Breast epithelium (tissue), 4 donors: ENCODE measurements around the gene ERCC5. TPM values are rescaled to one million over a fixed set of nuclear protein-coding genes. Genes with fewer than 3 reads are reported as not detected.

Source experiments
- DNase-seq, 2 donors: peaks; one replicate each; pipeline ENCODE4 v3.0.0-alpha.2; 2019; ENCODE audit warnings: low spot score in 2 of 2
- H3K27ac ChIP-seq, 2 donors: fragments of 200-600 bp; sonication (generic) in 1 of 2; one replicate each; pipeline ENCODE4 v1.5.1; 2016 to 2019; ENCODE audit warnings: mild to moderate bottlenecking in 1 of 2
- H3K27me3 ChIP-seq, 2 donors: fragments of 200-600 bp; sonication (generic) in 1 of 2; one replicate each; pipeline versions ENCODE4 v1.5.1 to v1.6.0; 2017 to 2019; ENCODE audit warnings: control low read depth in 1 of 2, mild to moderate bottlenecking in 1 of 2
- H3K36me3 ChIP-seq: fragments of 200-600 bp; one replicate; pipeline ENCODE4 v1.5.1; 2019
- H3K4me1 ChIP-seq, 2 donors: fragments of 200-600 bp; sonication (generic); one replicate each; pipeline ENCODE4 v1.5.1; 2016 to 2019; ENCODE audit warnings: control low read depth in 1 of 2
- H3K4me3 ChIP-seq, 3 donors: fragments of 200-600 bp; sonication (generic); 1 replicate in 2 of 3; 2 replicates in 1 of 3; pipeline ENCODE4 v1.5.1; 2016 to 2019; ENCODE audit warnings: mild to moderate bottlenecking in 3 of 3, moderate library complexity in 2 of 3
- H3K9me3 ChIP-seq, 2 donors: fragments of 200-600 bp; sonication (generic) in 1 of 2; one replicate each; pipeline ENCODE4 v1.5.1; 2016 to 2019; ENCODE audit warnings: control low read depth in 1 of 2
- CTCF ChIP-seq, 3 donors: fragments of 450-650 bp; IDR thresholded peaks; one replicate each; pipeline ENCODE4 v1.5.1; 2016 to 2017; ENCODE audit warnings: antibody characterized with exemption in 3 of 3, mild to moderate bottlenecking in 3 of 3, moderate library complexity in 3 of 3
- POLR2A ChIP-seq: fragments of 450-650 bp; IDR thresholded peaks from one replicate; pipeline ENCODE4 v1.6.1; 2016; ENCODE audit warnings: antibody characterized with exemption, mild to moderate bottlenecking, moderate library complexity
- POLR2AphosphoS5 ChIP-seq, 3 donors: sonication (generic); formaldehyde crosslinking; IDR thresholded peaks; one replicate each; pipeline ENCODE4 v1.6.1; 2017; ENCODE audit warnings: antibody characterized with exemption in 3 of 3
- intact Hi-C: fragments of 100-400 bp; cut with DNase I; formaldehyde crosslinking; loops from one replicate; pipeline ENCODE4 v1.15.1; 2023; ENCODE audit warnings: low total_unique reads
- total RNA-seq, 3 donors: library from RNA; depleted of rRNA; stranded (reverse); fragments of >200 nt; gene quantifications; one replicate each; pipeline ENCODE4 v1.1.0, GENCODE V29; 2016

Gene ERCC5
- total RNA-seq, 3 donors from 2014 or later: 76.0 to 85.0 (median 77.6) TPM

GRCh38 chr13:102915393-102915930 lies 69.6 kb downstream of the ERCC5 start:
- Histone ChIP-seq H3K9me3 (no peaks in the 10 kb centered on the region), H3K27ac (no peak overlapping the region), H3K36me3 (no peaks in the 10 kb centered on the region), H3K4me3 (no peak overlapping the region), H3K4me1 (no peaks in the 10 kb centered on the region), H3K27me3 (no peaks in the 10 kb centered on the region)
- TF ChIP-seq CTCF (IDR thresholded peaks at IDR 0.05) (no peak), POLR2AphosphoS5 (IDR thresholded peaks at IDR 0.05) (no peak), POLR2A (no peak)
- intact Hi-C loops: no loop called here
- no peak for DNase-seq

- TF ChIP-seq POLR2A: no peak
- TF ChIP-seq CTCF (IDR thresholded peaks at IDR 0.05): no peak
- TF ChIP-seq POLR2AphosphoS5 (IDR thresholded peaks at IDR 0.05): no peak
- no peak for DNase-seq
- intact Hi-C loops: no loop called here
These were observed 71.2 kb downstream of the ERCC5 start for GRCh38 chr13:102917019-102917418.

GRCh38 chr13:102922184-102922583 lies 76.4 kb downstream of the ERCC5 start:
- DNase-seq: no peak
- H3K27me3 ChIP-seq: no peaks in the 10 kb centered on the region
- no peak overlapping the region for H3K27ac ChIP-seq
- intact Hi-C loops: no loop called here
- no peaks in the 10 kb centered on the region for H3K4me1 ChIP-seq
- no peaks in the 10 kb centered on the region for H3K9me3 ChIP-seq
- no peak overlapping the region for H3K4me3 ChIP-seq
- H3K36me3 ChIP-seq: no peaks in the 10 kb centered on the region
- TF ChIP-seq POLR2A (no peak), POLR2AphosphoS5 (IDR thresholded peaks at IDR 0.05) (no peak), CTCF (IDR thresholded peaks at IDR 0.05) (no peak)

More at GRCh38 chr13:102917019-102917418, 71.2 kb downstream of the ERCC5 start:
- Histone ChIP-seq H3K4me1 (no peaks in the 10 kb centered on the region), H3K9me3 (no peaks in the 10 kb centered on the region), H3K36me3 (no peaks in the 10 kb centered on the region), H3K27ac (no peak overlapping the region), H3K27me3 (no peaks in the 10 kb centered on the region), H3K4me3 (no peak overlapping the region)

Other genes starting within 250 kb of the ERCC5 start
- 10 to 100 TPM; 50.2 to 62.9 (median 51.8) TPM for gene TPP2, start 249.0 kb upstream of the ERCC5 start, total RNA-seq
- not detected for gene METTL21C, start 151.0 kb upstream of the ERCC5 start, total RNA-seq
- gene TEX30, start 72.2 kb upstream of the ERCC5 start, total RNA-seq: 10 to 100 TPM in 1 of 3 donors, 1 to 10 TPM in 2; 8.3 to 11.8 (median 9.3) TPM
- 1 to 10 TPM; 3.2 to 5.9 (median 5.9) TPM for gene POGLUT2, start 47.1 kb upstream of the ERCC5 start, total RNA-seq
- gene BIVM, start 46.9 kb upstream of the ERCC5 start, total RNA-seq: 10 to 100 TPM; 15.2 to 29.6 (median 27.2) TPM
- gene SLC10A2, start 220.4 kb downstream of the ERCC5 start, total RNA-seq: under 1 TPM in 1 of 3 donors, not detected in 2; 0.33 TPM